Activated T-helper 1 cell treated with Interleukin-2 at 50 U/mL for 16 hours (primary cell): ENCODE results near the gene ZNF420.

Source experiments
- DNase-seq: peaks from one replicate; pipeline ENCODE4 v3.0.0-alpha.2; 2020; ENCODE audit warnings: low read depth

Gene ZNF420

GRCh38 chr19:37148214-37148613 lies 70.0 kb downstream of the ZNF420 start:
- no peak for DNase-seq

DNA sequence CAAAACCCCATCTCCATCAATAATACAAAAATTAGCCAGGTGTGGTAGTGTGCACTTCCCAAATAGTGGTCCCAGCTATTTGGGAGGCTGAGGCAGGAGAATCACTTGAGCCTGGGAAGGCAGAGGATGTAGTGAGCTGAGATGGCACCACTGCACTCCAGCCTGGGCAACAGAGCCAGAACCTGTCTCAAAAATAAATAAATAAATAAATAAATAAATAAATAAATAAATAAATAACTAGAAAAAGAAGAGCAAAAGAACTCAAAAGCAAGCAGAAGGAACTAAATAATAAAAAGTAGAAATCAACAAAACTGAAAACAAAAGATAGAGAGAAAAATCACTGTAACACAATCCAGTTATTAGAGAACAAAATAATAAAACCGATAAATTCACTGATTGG lies 81.9 kb downstream of the ZNF420 start:
- no peak for DNase-seq

DNA sequence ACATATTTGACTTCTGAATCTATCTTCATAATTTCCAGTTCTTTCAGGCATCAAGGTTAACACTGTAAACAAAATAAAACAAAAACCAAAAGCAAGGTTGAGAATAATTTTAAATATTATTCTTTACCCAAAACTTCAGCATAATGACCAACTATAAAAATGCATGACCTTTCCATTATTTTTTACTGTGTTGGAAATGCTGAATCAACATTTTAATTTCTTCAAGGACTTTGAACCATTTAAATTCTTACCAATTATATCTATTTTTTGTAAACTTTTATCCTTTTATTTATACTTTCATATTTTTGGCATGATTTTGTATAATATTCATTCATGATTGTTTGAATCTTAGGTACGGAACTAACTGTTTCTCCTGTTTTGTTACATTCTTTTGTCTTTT lies 87.4 kb downstream of the ZNF420 start:
- no peak for DNase-seq

DNA sequence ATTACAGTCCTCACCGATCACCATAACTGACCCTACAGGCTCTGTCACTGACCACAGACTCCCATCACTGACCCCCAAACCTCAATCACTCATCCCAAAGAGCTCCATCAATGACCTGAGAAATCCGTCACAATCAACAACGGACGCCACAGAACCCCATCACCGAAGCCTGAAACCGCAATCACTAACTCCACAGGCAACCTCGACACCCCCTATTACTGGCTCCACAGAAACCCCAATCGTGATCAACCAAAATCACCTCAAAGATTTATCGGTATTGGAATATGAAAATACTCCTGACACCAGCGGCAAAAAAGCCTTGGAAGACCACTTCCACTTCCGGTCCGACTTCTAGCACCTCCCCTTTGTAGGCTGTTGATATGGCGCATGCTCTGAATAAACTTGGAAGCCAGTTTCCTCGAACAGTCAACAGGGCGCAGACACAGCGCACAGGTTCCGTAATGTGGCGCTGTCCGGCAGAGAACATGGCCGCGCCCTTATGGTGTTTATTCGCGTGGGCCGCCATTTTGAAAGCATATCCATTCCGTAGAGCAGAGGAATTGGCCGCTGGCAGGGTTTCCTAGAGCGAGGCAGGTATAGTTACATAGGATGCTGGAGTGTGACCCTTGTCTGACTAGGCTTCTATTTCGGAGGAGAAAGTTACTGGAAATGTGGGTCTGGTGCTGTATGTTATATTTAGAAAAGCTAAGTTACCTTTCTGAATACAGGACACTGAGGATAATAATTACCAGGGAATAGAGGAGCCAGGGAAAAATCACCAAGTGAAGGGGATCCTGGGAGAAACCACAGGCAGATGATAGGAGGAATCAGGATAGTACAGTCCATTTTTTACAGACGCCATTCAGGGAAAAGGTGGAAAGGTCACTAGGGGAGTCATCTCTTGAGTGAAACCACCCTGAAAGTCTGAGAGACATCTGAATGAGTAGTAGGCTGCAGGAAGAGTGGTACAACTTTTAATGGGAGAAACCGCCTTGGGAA lies 94.4 kb downstream of the ZNF420 start, which contains the start of gene ZNF585A:
Gene ZNF585A, minus strand, starts transcription at position 328 of the 999 bp plus-strand sequence. CDS start 2,785 bp downstream, outside the sequence.
- peak; percentile 83 for DNase-seq
